Natural killer cell (primary cell): ENCODE measurements around the gene NDP. TPM values are rescaled to one million over a fixed set of nuclear protein-coding genes. Genes with fewer than 3 reads are reported as not detected.

Experiments
- ATAC-seq, 3 donors: fragments of 150-1000 bp in 2 of 3; fragments of 200-7000 bp in 1 of 3; cut with Tn5 transposase; 1 replicate in 1 of 3; 2 replicates in 2 of 3; pipeline ENCODE4 v1.10.0; 2021; ENCODE audit warnings: mild to moderate bottlenecking in 2 of 3, moderate library complexity in 2 of 3
- DNase-seq, 2 donors: peaks; one replicate each; pipeline versions ENCODE4 v3.0.0 to v3.0.0-alpha.2; 2013 to 2021; ENCODE audit warnings: mixed read lengths in 1 of 2
- H3K27ac ChIP-seq: one replicate; pipeline ENCODE4 v1.5.1; 2013; ENCODE audit warnings: mild to moderate bottlenecking, low read length
- H3K27me3 ChIP-seq: one replicate; pipeline ENCODE4 v1.6.1; 2013; ENCODE audit warnings: low read length; ENCODE audit not compliant: control insufficient read depth, insufficient read depth
- H3K36me3 ChIP-seq: one replicate; pipeline ENCODE4 v1.6.1; 2013; ENCODE audit warnings: low read length; ENCODE audit not compliant: control insufficient read depth, insufficient read depth
- H3K4me1 ChIP-seq: one replicate; pipeline ENCODE4 v1.6.1; 2013; ENCODE audit warnings: low read length; ENCODE audit not compliant: control insufficient read depth, insufficient read depth
- H3K4me3 ChIP-seq: one replicate; pipeline ENCODE4 v1.5.1; 2013; ENCODE audit warnings: low read length
- H3K9me3 ChIP-seq: one replicate; pipeline ENCODE4 v1.6.1; 2013; ENCODE audit warnings: low read length; ENCODE audit not compliant: control insufficient read depth, insufficient read depth
- H3K27ac Mint-ChIP-seq, 2 donors: one replicate each; pipeline ENCODE4 v1.8.0; 2022; ENCODE audit warnings: mild to moderate bottlenecking in 2 of 2, mixed read lengths in 2 of 2, moderate library complexity in 1 of 2
- H3K27me3 Mint-ChIP-seq, 2 donors: one replicate each; pipeline ENCODE4 v1.8.0; 2022; ENCODE audit warnings: low read depth in 2 of 2, mixed read lengths in 2 of 2
- H3K36me3 Mint-ChIP-seq: one replicate; pipeline ENCODE4 v1.8.0; 2022; ENCODE audit warnings: mixed read lengths
- H3K4me1 Mint-ChIP-seq, 2 donors: one replicate each; pipeline ENCODE4 v1.8.0; 2022; ENCODE audit warnings: mixed read lengths in 2 of 2
- H3K4me3 Mint-ChIP-seq: one replicate; pipeline ENCODE4 v1.8.0; 2022; ENCODE audit warnings: mild to moderate bottlenecking, moderate library complexity, mixed read lengths
- H3K9me3 Mint-ChIP-seq, 2 donors: one replicate each; pipeline ENCODE4 v1.8.0; 2022; ENCODE audit warnings: mixed read lengths in 2 of 2
- WGBS: methylation state at CpG from one replicate; pipeline ENCODE4 v1.1.7; 2013; ENCODE audit warnings: missing lambda C conversion rate; ENCODE audit not compliant: insufficient coverage; 5-methylcytosine and 5-hydroxymethylcytosine counted together
- intact Hi-C: fragments of 100-400 bp; cut with micrococcal nuclease; formaldehyde crosslinking; loops from one replicate; pipeline ENCODE4 v1.14.2; 2022
- total RNA-seq, 4 donors: library from RNA; stranded (reverse); fragments of 120-200 nt in 1 of 4; gene quantifications; one replicate each; pipeline versions ENCODE4 v1.2.3 to v1.2.4, GENCODE V29; 2013 to 2022
- TF ChIP-seq, protein P1 (sequence below): fragments of 200-600 bp; IDR thresholded peaks from one replicate; pipeline ENCODE4 v1.8.0; 2022; ENCODE audit warnings: antibody characterized with exemption

Gene NDP
- total RNA-seq, 3 donors from 2014 or later (not counting 1 experiment from before 2014, with no cell fraction given) = not detected

- H3K36me3 ChIP-seq = no peaks in the 10 kb centered on the region
- no peaks in the 10 kb centered on the region for H3K9me3 Mint-ChIP-seq
- intact Hi-C loops = no loop called here
- no peaks in the 10 kb centered on the region for H3K27me3 ChIP-seq
- TF ChIP-seq, protein P1, sequence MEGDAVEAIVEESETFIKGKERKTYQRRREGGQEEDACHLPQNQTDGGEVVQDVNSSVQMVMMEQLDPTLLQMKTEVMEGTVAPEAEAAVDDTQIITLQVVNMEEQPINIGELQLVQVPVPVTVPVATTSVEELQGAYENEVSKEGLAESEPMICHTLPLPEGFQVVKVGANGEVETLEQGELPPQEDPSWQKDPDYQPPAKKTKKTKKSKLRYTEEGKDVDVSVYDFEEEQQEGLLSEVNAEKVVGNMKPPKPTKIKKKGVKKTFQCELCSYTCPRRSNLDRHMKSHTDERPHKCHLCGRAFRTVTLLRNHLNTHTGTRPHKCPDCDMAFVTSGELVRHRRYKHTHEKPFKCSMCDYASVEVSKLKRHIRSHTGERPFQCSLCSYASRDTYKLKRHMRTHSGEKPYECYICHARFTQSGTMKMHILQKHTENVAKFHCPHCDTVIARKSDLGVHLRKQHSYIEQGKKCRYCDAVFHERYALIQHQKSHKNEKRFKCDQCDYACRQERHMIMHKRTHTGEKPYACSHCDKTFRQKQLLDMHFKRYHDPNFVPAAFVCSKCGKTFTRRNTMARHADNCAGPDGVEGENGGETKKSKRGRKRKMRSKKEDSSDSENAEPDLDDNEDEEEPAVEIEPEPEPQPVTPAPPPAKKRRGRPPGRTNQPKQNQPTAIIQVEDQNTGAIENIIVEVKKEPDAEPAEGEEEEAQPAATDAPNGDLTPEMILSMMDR = no peak
- no peaks in the 10 kb centered on the region for H3K36me3 Mint-ChIP-seq
- H3K9me3 ChIP-seq = no peaks in the 10 kb centered on the region
- peaks cover 0 to 42% of the 10 kb centered on the region in 2 donors for H3K27me3 Mint-ChIP-seq
- no peak overlapping the region for H3K27ac Mint-ChIP-seq
- DNase-seq = no peak
- H3K4me3 ChIP-seq = no peak overlapping the region
- peak in 1 of 3 donors; percentile 15 for ATAC-seq
- WGBS = 80% methylated on average over 2 of the region's 3 CpGs
- no peak overlapping the region for H3K4me3 Mint-ChIP-seq
- peaks cover 15 to 17% of the 10 kb centered on the region in 2 donors for H3K4me1 Mint-ChIP-seq
- H3K4me1 ChIP-seq = no peaks in the 10 kb centered on the region
- H3K27ac ChIP-seq = no peak overlapping the region
These were observed 46.7 kb upstream of the NDP start for GRCh38 chrX:44019911-44020310.

DNA sequence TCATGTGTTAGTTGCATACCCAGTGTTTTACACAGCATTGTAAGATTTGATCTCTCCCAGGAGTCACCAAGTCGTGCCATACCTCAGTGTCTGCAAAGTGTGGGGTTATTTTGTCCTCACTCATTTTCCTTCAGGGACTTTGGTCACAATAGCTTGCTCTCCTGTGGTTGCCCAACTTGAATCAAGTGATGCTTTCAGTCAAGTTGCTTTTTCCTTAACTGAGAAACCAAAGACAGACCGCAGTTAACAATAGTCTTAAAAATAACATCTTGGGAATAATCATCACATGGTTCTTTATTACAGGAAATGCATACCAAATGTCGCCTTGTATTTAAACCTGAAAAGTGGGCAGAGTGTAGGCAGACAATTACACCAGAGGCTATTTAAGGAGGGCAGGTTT lies 44.5 kb upstream of the NDP start:
- Histone ChIP-seq H3K27ac (no peak overlapping the region), H3K27me3 (no peaks in the 10 kb centered on the region), H3K9me3 (no peaks in the 10 kb centered on the region), H3K36me3 (no peaks in the 10 kb centered on the region), H3K4me3 (no peak overlapping the region), H3K4me1 (peaks cover 1% of the 10 kb centered on the region)
- no peak overlapping the region for H3K4me3 Mint-ChIP-seq
- intact Hi-C loops = no loop called here
- TF ChIP-seq, protein P1 = no peak
- DNase-seq = no peak
- H3K4me1 Mint-ChIP-seq = peaks cover 22 to 23% of the 10 kb centered on the region in 2 donors
- no peak overlapping the region for H3K27ac Mint-ChIP-seq
- no peaks in the 10 kb centered on the region for H3K9me3 Mint-ChIP-seq
- peaks cover 0 to 32% of the 10 kb centered on the region in 2 donors for H3K27me3 Mint-ChIP-seq
- H3K36me3 Mint-ChIP-seq = no peaks in the 10 kb centered on the region
- 67% methylated on average over 2 of the region's 3 CpGs for WGBS
- no peak for ATAC-seq

GRCh38 chrX:44016906-44017305 lies 43.7 kb upstream of the NDP start:
- 94% methylated on average over 3 of the region's 4 CpGs for WGBS
- no peak overlapping the region for H3K27ac ChIP-seq
- Mint-ChIP-seq H3K36me3 (no peaks in the 10 kb centered on the region), H3K27ac (no peak overlapping the region), H3K4me3 (no peak overlapping the region), H3K9me3 (no peaks in the 10 kb centered on the region), H3K4me1 (peaks cover 29 to 31% of the 10 kb centered on the region in 2 donors), H3K27me3 (peaks cover 1 to 31% of the 10 kb centered on the region in 2 donors)
- H3K4me1 ChIP-seq = peaks cover 6% of the 10 kb centered on the region
- ATAC-seq = no peak
- no peaks in the 10 kb centered on the region for H3K36me3 ChIP-seq
- intact Hi-C loops = no loop called here
- H3K9me3 ChIP-seq = no peaks in the 10 kb centered on the region
- H3K4me3 ChIP-seq = no peak overlapping the region
- DNase-seq = no peak
- TF ChIP-seq, protein P1 = no peak
- no peaks in the 10 kb centered on the region for H3K27me3 ChIP-seq

GRCh38 chrX:44012484-44013096 lies 39.4 kb upstream of the NDP start:
- peaks cover 2% of the 10 kb centered on the region for H3K27me3 ChIP-seq
- no peaks in the 10 kb centered on the region for H3K9me3 Mint-ChIP-seq
- peaks cover 8 to 45% of the 10 kb centered on the region in 2 donors for H3K27me3 Mint-ChIP-seq
- H3K9me3 ChIP-seq = no peaks in the 10 kb centered on the region
- TF ChIP-seq, protein P1 = no peak
- peak overlapping the region; percentile 61 for H3K4me3 Mint-ChIP-seq
- peak overlapping the region in 1 of 2 donors; percentile 62 for H3K27ac Mint-ChIP-seq
- peaks cover 26 to 30% of the 10 kb centered on the region in 2 donors for H3K4me1 Mint-ChIP-seq
- H3K36me3 ChIP-seq = no peaks in the 10 kb centered on the region
- H3K4me3 ChIP-seq = no peak overlapping the region
- H3K36me3 Mint-ChIP-seq = no peaks in the 10 kb centered on the region
- H3K4me1 ChIP-seq = peaks cover 6% of the 10 kb centered on the region
- DNase-seq (peak; percentile 43 to 48), ATAC-seq (peak; percentile 86 to 98 (median 95))
- whole genome bisulfite sequencing = 8% methylated on average over 2 of the region's 4 CpGs
- H3K27ac ChIP-seq = no peak overlapping the region
- intact Hi-C loops = no loop called here
